ENCODE measurements around the gene IMMP2L. TPM values are rescaled to one million over a fixed set of nuclear protein-coding genes. Genes with fewer than 3 reads are reported as not detected.

Gene IMMP2L
- total RNA-seq, 3 donors from 2014 or later (not counting 1 experiment from before 2014, with no cell fraction given), result 6.9 to 9.2 (median 8.7) TPM

GRCh38 chr7:111202321-111202720 lies 360.0 kb downstream of the IMMP2L start:
- no peaks in the 10 kb centered on the region for H3K4me1 ChIP-seq (ENCODE audit: control insufficient read depth, insufficient read depth, low read length)
- DNase-seq (no peak), ATAC-seq (no peak)
- H3K4me1 Mint-ChIP-seq, result no peaks in the 10 kb centered on the region
- H3K27ac ChIP-seq (ENCODE audit: low read length), result no peak overlapping the region
- no peaks in the 10 kb centered on the region for H3K9me3 ChIP-seq (ENCODE audit: control insufficient read depth, insufficient read depth, low read length)
- no peak overlapping the region for H3K4me3 ChIP-seq (ENCODE audit: low read length)
- intact Hi-C loops (cut with micrococcal nuclease), result no loop called here
- WGBS (ENCODE audit: insufficient coverage), result 86% methylated on average over 4 of the region's 4 CpGs
- no peaks in the 10 kb centered on the region for H3K36me3 ChIP-seq (ENCODE audit: control insufficient read depth, insufficient read depth, low read length)
- TF ChIP-seq CTCF (IDR thresholded peaks at IDR 0.05), result no peak
- H3K36me3 Mint-ChIP-seq, result no peaks in the 10 kb centered on the region
- no peaks in the 10 kb centered on the region for H3K27me3 ChIP-seq (ENCODE audit: control insufficient read depth, insufficient read depth, low read length)
- H3K27me3 Mint-ChIP-seq (ENCODE audit: low read depth in 2 of 2), result no peaks in the 10 kb centered on the region
- peaks cover 0 to 6% of the 10 kb centered on the region in 2 donors for H3K9me3 Mint-ChIP-seq
- no peak overlapping the region for H3K4me3 Mint-ChIP-seq
- H3K27ac Mint-ChIP-seq, result no peak overlapping the region

- no peak overlapping the region for H3K4me3 ChIP-seq (ENCODE audit: low read length)
- H3K27ac Mint-ChIP-seq, result no peak overlapping the region
- ATAC-seq, result no peak
- no peak overlapping the region for H3K27ac ChIP-seq (ENCODE audit: low read length)
- DNase-seq, result no peak
- H3K4me1 ChIP-seq (ENCODE audit: control insufficient read depth, insufficient read depth, low read length), result no peaks in the 10 kb centered on the region
- TF ChIP-seq CTCF (IDR thresholded peaks at IDR 0.05), result no peak
- no peaks in the 10 kb centered on the region for H3K36me3 Mint-ChIP-seq
- no peaks in the 10 kb centered on the region for H3K27me3 ChIP-seq (ENCODE audit: control insufficient read depth, insufficient read depth, low read length)
- intact Hi-C loops (cut with micrococcal nuclease), result no loop called here
- no peaks in the 10 kb centered on the region for H3K4me1 Mint-ChIP-seq
- H3K36me3 ChIP-seq (ENCODE audit: control insufficient read depth, insufficient read depth, low read length), result no peaks in the 10 kb centered on the region
- no peaks in the 10 kb centered on the region for H3K27me3 Mint-ChIP-seq (ENCODE audit: low read depth in 2 of 2)
- H3K9me3 ChIP-seq (ENCODE audit: control insufficient read depth, insufficient read depth, low read length), result no peaks in the 10 kb centered on the region
- peaks cover 0 to 6% of the 10 kb centered on the region in 2 donors for H3K9me3 Mint-ChIP-seq
- H3K4me3 Mint-ChIP-seq, result no peak overlapping the region
Observed at GRCh38 chr7:111199643-111200042, 362.6 kb downstream of the IMMP2L start.

GRCh38 chr7:111198255-111198654 lies 364.0 kb downstream of the IMMP2L start:
- Histone ChIP-seq H3K36me3 (ENCODE audit: control insufficient read depth, insufficient read depth, low read length) (no peaks in the 10 kb centered on the region), H3K4me3 (ENCODE audit: low read length) (no peak overlapping the region), H3K27ac (ENCODE audit: low read length) (no peak overlapping the region), H3K9me3 (ENCODE audit: control insufficient read depth, insufficient read depth, low read length) (no peaks in the 10 kb centered on the region), H3K4me1 (ENCODE audit: control insufficient read depth, insufficient read depth, low read length) (no peaks in the 10 kb centered on the region), H3K27me3 (ENCODE audit: control insufficient read depth, insufficient read depth, low read length) (no peaks in the 10 kb centered on the region)
- no peak overlapping the region for H3K27ac Mint-ChIP-seq
- H3K36me3 Mint-ChIP-seq, result no peaks in the 10 kb centered on the region
- peaks cover 0 to 8% of the 10 kb centered on the region in 2 donors for H3K9me3 Mint-ChIP-seq
- no peak for DNase-seq
- intact Hi-C loops (cut with micrococcal nuclease), result no loop called here
- H3K4me3 Mint-ChIP-seq, result no peak overlapping the region
- H3K4me1 Mint-ChIP-seq, result no peaks in the 10 kb centered on the region
- WGBS (ENCODE audit: insufficient coverage), result 77% methylated on average over 4 of the region's 4 CpGs
- TF ChIP-seq CTCF (IDR thresholded peaks at IDR 0.05), result no peak
- no peak for ATAC-seq
- H3K27me3 Mint-ChIP-seq (ENCODE audit: low read depth in 2 of 2), result no peaks in the 10 kb centered on the region

GRCh38 chr7:111196655-111197054 lies 365.6 kb downstream of the IMMP2L start:
- H3K9me3 Mint-ChIP-seq, result peaks cover 6 to 11% of the 10 kb centered on the region in 2 donors
- 98% methylated on average over 8 of the region's 8 CpGs for WGBS (ENCODE audit: insufficient coverage)
- no peaks in the 10 kb centered on the region for H3K27me3 ChIP-seq (ENCODE audit: control insufficient read depth, insufficient read depth, low read length)
- no peaks in the 10 kb centered on the region for H3K36me3 ChIP-seq (ENCODE audit: control insufficient read depth, insufficient read depth, low read length)
- no peak overlapping the region for H3K27ac ChIP-seq (ENCODE audit: low read length)
- no peaks in the 10 kb centered on the region for H3K4me1 Mint-ChIP-seq
- H3K4me3 Mint-ChIP-seq, result no peak overlapping the region
- no peak overlapping the region for H3K4me3 ChIP-seq (ENCODE audit: low read length)
- no peaks in the 10 kb centered on the region for H3K36me3 Mint-ChIP-seq
- no peak for TF ChIP-seq CTCF (IDR thresholded peaks at IDR 0.05)
- no peaks in the 10 kb centered on the region for H3K4me1 ChIP-seq (ENCODE audit: control insufficient read depth, insufficient read depth, low read length)
- no peak for DNase-seq
- no peak overlapping the region for H3K27ac Mint-ChIP-seq
- intact Hi-C loops (cut with micrococcal nuclease), result no loop called here
- ATAC-seq, result no peak
- no peaks in the 10 kb centered on the region for H3K27me3 Mint-ChIP-seq (ENCODE audit: low read depth in 2 of 2)
- H3K9me3 ChIP-seq (ENCODE audit: control insufficient read depth, insufficient read depth, low read length), result no peaks in the 10 kb centered on the region
